Stimulated activated CD8-positive, alpha-beta memory T cell treated with anti-CD3 and anti-CD28 coated beads, Interleukin-7, amount 100 ng/mL, for 4 hours (primary cell): ENCODE data around the gene CYP2E1.
"Not testable (repeated sequence)": the region's sequence is repeated elsewhere in the genome, so short reads cannot be mapped to it uniquely, and the experiment has no call there.

Experiments
- DNase-seq, 2 donors: peaks; one replicate each; pipeline ENCODE4 v3.0.0-alpha.2; 2020; ENCODE audit warnings: low read depth in 2 of 2

Gene CYP2E1

GRCh38 chr10:133573460-133573859 is 46.3 kb downstream of the CYP2E1 start:
- not testable (repeated sequence) for DNase-seq

DNA sequence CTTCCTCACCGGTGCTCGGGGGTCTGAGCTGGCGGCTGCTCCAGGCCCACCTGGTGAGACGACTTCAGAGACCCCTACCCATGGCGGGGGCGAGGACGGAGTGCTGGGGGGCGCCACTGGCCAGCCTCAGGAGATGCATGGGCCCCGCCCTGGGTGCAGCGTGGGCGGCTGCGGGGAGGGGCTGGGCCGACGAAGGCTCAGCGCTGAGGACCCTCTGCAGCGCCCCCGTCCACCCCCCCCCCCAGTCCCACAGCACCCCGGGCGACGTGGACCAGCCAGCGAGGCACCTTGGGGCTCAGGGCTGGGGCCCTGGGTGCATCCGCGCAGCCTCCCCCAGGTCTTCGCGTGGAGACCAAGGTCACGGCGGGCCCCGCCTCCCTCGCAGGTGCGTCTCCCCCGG is 49.9 kb downstream of the CYP2E1 start:
- DNase-seq, result not testable (repeated sequence)
